GM19438 (cell line): ENCODE results near the gene PTH1R.

Source experiments
- ATAC-seq: cut with Tn5 transposase; IDR thresholded peaks from one replicate; pipeline ENCODE4 v1.9.1; 2021; ENCODE audit warnings: low read depth; ENCODE audit not compliant: unreplicated experiment

PTH1R gene

GRCh38 chr3:46849045-46849631, 28.4 kb upstream of the PTH1R start:
- no peak for ATAC-seq

GRCh38 chr3:46849686-46850467, 27.6 kb upstream of the PTH1R start:
- ATAC-seq = no peak

GRCh38 chr3:46850468-46850779, 27.1 kb upstream of the PTH1R start:
- no peak for ATAC-seq

GRCh38 chr3:46851364-46852333, 25.9 kb upstream of the PTH1R start:
- no peak for ATAC-seq

DNA sequence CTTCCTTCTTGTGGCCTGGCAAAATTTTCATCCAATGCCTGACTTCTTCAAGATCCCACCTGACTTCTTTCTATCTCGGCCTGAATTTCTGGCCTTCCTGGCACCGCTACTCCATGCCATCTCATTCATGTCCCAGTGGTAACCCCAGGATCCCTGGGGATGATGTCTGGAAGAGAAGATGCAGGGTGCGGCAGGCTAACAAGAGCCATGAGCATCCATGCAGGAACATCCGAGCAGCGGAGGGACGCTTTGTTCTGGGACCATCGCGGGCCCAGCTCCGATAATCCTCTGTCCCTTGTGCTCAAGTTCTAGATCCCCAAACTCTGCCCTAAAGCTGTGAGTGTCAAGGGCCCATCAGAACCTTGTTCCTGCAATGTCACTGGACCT, 25.2 kb upstream of the PTH1R start:
- no peak for ATAC-seq

GRCh38 chr3:46852839-46853355, 24.6 kb upstream of the PTH1R start:
- ATAC-seq = no peak

GRCh38 chr3:46853441-46854415, 23.8 kb upstream of the PTH1R start:
- ATAC-seq = no peak

DNA sequence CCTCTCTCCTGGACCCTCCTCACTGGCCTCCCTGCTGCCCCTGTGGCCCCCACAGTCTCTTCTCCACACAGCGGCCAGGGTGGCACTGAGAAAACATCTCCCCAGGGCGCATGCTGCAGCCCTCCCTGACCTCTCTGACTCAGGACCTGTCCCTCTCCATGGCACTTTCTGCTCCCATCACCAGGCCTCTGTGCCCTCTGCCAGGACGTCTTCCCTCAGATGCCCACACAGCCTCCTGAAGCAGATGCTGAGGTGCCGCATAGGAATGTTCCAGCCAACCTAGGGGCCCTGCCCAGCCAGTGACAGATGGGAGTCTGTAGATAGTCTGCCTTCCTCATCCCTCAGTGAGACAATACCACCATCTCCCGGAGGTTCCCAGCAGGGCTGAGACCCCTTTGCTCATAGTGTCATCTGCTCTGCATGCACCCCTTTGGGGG, 22.9 kb upstream of the PTH1R start:
- ATAC-seq = no peak

- no peak for ATAC-seq
Observed at GRCh38 chr3:46856576-46857471, 20.7 kb upstream of the PTH1R start.

- ATAC-seq = no peak
Observed at GRCh38 chr3:46857485-46858341, 19.8 kb upstream of the PTH1R start.

DNA sequence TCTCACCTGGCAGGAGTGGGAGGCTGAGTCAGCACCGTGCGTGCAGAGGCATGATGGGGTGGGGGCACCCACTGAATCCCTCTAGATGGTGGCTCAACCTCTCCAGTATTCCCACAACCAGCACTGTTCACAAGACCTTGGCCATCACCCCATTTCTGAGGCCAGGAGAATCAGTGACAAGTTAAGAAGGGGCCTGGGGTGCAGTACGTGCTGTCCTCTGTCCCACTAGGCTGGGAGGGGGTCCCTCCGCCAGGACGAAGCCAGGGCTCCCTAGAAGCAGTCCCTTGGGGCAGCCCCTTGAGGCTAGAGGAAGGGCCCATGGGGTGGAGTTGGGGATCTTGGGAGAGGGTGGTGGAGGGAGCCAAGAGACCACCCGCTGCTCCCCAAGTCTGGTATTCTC, 19.1 kb upstream of the PTH1R start:
- ATAC-seq = no peak

DNA sequence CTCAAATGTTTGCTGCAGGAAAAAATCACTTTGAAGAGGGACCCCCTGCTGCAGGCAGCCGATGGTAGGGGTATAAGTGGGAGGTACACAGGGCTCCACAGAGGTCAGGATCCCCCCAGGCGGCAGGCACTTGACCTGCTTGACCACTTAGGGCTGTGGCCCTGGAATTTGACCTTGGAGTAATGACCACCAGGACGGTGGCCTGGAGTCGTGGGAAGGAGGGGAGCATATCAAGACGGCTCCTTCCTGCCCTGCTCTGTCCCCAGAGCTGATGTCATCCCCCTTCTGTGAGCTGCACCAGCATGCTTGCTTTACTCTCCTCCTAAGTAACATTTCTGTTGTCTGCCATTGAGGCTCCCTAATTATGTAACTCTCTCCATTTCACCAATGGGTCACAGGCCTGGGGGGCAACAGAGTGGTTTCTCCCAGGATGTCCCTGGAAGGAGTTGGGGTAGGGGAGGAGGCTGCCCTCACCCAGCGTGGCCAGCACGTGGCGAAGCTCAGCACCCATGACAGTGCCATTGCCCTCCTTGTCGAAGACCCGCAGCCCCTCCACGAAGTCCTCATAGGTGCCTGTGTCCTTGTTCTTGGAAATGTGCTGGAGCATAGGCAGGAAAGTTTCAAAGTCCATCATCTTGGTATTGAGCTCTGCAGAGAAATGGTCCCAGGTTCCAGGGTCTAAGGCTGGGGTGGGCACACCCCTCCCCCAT, 18.4 kb upstream of the PTH1R start:
- ATAC-seq = no peak

DNA sequence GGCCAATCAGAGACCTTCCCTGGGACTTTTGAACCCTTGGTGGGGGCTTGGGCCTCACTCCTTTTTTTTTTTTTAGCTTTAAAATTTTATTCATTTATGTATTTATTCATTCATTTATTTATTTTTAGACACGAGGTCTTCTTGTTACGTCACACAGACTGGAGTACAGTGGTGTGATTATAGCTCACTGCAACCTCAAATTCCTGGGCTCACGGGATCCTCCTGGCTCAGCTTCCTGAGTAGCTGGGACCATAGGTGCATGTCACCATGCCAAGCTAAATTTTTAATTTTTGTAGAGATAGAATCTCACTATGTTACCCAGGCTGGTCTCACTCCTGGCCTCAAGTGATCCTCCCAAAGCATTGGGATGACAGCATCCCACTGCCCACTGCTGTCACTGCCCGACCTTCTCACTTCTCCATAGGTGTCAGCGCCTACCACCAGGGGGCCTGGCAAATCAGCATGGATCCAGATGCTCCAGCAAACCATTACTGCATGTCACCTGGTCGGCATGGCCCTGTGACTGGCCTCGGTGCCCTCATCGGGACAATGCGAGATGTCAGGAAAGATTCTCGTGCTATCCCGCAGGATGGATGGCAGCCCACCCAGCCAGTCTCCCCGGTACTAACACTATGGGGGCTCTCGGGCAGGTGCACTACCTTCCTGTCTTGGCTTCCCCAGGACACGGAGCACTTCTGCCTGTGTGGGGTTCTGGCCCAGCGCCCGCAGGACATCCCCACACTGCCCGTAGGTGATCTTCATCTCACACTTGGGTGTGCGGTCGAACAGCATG, 17.3 kb upstream of the PTH1R start:
- no peak for ATAC-seq

DNA sequence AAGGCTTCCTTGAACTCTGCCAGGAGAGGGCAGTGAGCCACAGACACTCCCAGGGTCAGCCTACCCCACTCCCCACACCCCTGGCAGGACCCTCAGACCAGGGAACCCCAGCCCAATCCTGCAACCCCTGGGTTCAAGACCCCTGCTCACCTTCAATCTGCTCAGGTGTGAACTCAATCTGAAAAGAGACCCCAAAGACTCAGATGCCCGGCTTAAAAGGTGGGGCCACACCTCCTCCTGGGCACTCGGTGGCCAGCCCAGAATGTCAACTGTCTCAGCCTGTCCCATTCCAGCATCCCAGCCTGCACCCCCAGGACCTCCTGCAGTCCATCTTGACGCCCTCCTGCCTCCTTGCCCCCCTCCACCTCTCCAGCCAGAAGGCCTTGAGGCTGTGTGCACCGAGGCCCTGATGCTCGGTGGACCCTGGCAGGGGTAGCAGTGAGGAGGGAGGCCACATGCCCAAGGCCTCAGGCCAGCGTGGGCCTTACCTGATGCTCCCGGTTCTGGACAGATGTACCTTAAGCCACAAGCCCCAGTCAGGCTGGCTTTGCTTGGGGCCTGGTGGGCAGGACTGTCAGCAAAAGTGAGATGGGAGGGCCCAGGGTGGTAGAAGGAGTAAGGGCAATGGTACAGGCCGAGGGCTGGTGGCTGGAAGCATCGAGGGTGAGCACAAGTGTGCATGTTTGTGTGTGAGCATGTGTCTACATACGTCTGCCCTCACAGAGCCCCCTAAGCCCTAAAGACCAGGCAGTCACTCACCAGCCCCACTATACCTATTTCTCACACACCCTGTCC, 16.5 kb upstream of the PTH1R start:
- ATAC-seq = no peak

- no peak for ATAC-seq
Observed at GRCh38 chr3:46861605-46862368, 15.7 kb upstream of the PTH1R start.
